Mesodermal cell (in vitro differentiated cells): Measurements from ENCODE around the gene PLA2G4A. TPM values are rescaled to one million over a fixed set of nuclear protein-coding genes. Genes with fewer than 3 reads are reported as not detected.

Source experiments
- H3K27ac ChIP-seq: 2 replicates; pipeline ENCODE4 v1.7.0; 2013; ENCODE audit warnings: mild to moderate bottlenecking, low read depth, low read length, moderate library complexity; ENCODE audit not compliant: severe bottlenecking
- H3K36me3 ChIP-seq: 2 replicates; pipeline ENCODE4 v1.7.1; 2013; ENCODE audit warnings: mild to moderate bottlenecking, low read length, moderate library complexity; ENCODE audit not compliant: control insufficient read depth, insufficient read depth
- H3K4me1 ChIP-seq: one replicate; pipeline ENCODE4 v1.7.1; 2013; ENCODE audit warnings: mild to moderate bottlenecking, low read length; ENCODE audit not compliant: insufficient read depth, control insufficient read depth, poor library complexity, severe bottlenecking
- H3K4me3 ChIP-seq: 2 replicates; pipeline ENCODE4 v1.7.0; 2013; ENCODE audit warnings: low read length, control low read depth, mild to moderate bottlenecking; ENCODE audit not compliant: insufficient read depth, poor library complexity, severe bottlenecking; ENCODE audit errors: extremely low read depth
- H3K9me3 ChIP-seq: 2 replicates; pipeline ENCODE4 v1.7.1; 2013; ENCODE audit warnings: mild to moderate bottlenecking, low read length, moderate library complexity; ENCODE audit not compliant: control insufficient read depth
- WGBS, 2 experiments: methylation state at CpG; one replicate each; pipeline ENCODE4 v1.1.5; 2013; ENCODE audit warnings: missing lambda C conversion rate in 2 of 2; ENCODE audit not compliant: insufficient coverage in 2 of 2; 5-methylcytosine and 5-hydroxymethylcytosine counted together
- polyA plus RNA-seq, 2 experiments: library from polyadenylated mRNA; stranded (reverse); fragments of 50-300 nt; gene quantifications; one replicate each; pipeline ENCODE4 v1.2.3, GENCODE V29; 2013

Gene PLA2G4A
- polyA plus RNA-seq (2013, experiment 1 of 2) = 4.7 TPM
- 3.6 TPM for polyA plus RNA-seq (2013, experiment 2 of 2)

DNA sequence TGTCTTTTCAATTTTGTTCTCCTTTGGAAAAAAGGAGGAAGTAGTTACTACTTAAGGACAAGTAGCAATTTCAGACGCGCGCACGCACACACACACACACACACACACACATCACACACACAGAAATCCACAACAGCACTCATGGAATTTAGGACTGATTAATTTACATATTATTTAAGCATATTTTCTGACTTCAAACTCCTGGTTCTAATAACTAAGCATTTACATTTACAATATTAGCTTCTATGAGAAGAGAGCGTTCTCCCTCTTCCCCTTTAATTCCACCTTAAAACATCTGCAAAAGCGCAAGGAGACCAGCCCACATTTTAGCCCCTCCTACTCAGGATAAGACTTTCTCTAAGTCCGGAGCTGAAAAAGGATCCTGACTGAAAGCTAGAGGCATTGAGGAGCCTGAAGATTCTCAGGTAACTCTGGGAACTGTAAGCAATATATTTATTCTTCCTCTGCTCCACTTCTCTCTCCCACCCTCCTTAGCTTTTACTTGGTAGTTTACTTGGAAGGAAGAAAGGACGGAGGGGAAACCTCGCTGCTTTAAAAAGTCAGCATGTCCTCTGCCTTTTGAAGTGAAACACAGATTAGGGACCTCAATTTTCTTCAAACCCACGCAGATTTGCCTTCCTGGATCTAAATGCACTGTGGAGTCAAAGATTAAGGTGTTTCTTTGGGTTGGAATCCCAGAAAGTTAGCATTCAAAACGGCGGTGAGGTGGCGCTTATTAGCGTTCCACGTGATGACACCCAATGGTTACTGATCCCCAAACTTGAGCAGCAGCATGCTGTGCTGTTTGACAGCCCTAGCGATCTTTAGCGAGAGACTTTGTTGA is at the start of gene PLA2G4A:
PLA2G4A (plus strand) TSS at position 339 of the 844 bp plus-strand sequence. CDS start 25,406 bp downstream, outside the sequence.
- H3K27ac ChIP-seq = no peak within 1 kb of the TSS
- H3K9me3 ChIP-seq = no peaks in the 10 kb centered on the region
- 8 to 13% methylated on average over 5 to 7 of the region's 17 CpGs for WGBS, 2 experiments
- no peaks in the 10 kb centered on the region for H3K36me3 ChIP-seq
- H3K4me3 ChIP-seq = peak within 1 kb of the TSS; percentile 43
- H3K4me1 ChIP-seq = no peaks in the 10 kb centered on the region

DNA sequence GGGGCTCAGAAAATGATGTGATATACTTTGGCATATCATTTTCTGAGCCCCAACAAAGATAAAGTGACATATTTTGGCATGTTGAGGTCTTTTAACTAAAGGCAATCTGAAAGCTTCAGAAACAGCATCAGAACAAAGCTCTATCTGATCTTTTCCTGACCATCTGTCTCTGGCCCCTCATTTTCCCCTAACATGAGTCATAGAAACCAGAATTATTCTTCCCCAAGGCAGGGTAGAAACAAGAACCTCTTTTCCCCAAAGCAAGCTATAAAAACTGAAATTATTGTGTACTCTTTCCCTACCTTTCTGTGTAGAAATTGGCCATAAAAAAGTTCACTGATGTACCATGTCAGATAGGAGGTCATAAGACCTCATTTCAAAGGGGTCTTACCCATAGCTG is 48.7 kb upstream of the PLA2G4A start:
- Histone ChIP-seq H3K27ac (no peak overlapping the region), H3K9me3 (no peaks in the 10 kb centered on the region), H3K36me3 (no peaks in the 10 kb centered on the region), H3K4me3 (no peak overlapping the region), H3K4me1 (peaks cover 5% of the 10 kb centered on the region)

DNA sequence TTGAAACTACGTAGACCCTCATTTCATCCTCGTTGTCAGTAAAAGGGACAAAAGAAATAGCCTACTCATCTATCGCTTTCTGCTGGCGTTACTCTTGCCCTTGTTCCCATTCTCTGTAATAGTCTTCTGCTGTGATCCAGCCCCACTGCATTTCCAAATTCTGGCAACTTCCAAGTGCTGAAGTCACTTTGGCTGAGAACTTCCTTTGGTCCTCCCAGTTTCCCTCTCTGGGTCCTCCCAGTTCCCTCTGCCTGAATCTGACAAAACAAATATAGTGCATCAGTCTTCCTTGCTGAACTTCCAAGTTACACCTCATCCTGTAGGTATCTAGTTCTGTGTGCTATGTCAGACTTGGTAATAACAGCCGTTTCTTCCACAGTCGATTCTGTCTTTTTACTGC is 47.0 kb upstream of the PLA2G4A start:
- Histone ChIP-seq H3K4me1 (no peaks in the 10 kb centered on the region), H3K4me3 (no peak overlapping the region), H3K27ac (no peak overlapping the region), H3K36me3 (no peaks in the 10 kb centered on the region), H3K9me3 (no peaks in the 10 kb centered on the region)
- 84 to 95% methylated on average over 4 of the region's 6 CpGs for WGBS, 2 experiments

DNA sequence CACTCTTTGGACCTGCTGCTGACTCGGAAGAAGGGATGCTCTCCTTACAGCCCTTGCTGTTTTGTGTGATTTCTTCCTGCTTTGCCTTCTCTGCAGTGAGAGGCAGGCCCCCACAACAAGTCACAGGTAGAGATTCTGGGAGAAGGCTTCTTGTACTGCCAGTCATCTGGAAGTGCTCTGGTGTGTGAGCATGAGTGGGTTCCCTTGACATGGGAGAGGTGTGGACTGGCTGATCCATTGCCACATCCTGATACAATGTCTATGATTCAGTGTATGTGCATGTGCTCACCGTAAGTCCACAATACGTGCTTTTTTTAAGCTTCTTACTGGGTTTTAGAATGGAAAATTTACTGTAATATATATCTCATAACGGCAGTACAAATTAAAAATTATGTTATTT is 46.0 kb upstream of the PLA2G4A start:
- H3K4me1 ChIP-seq = no peaks in the 10 kb centered on the region
- no peak overlapping the region for H3K4me3 ChIP-seq
- H3K27ac ChIP-seq = no peak overlapping the region
- no peaks in the 10 kb centered on the region for H3K36me3 ChIP-seq
- H3K9me3 ChIP-seq = no peaks in the 10 kb centered on the region
- 90 to 100% methylated on average over 1 of the region's 4 CpGs for WGBS, 2 experiments

DNA sequence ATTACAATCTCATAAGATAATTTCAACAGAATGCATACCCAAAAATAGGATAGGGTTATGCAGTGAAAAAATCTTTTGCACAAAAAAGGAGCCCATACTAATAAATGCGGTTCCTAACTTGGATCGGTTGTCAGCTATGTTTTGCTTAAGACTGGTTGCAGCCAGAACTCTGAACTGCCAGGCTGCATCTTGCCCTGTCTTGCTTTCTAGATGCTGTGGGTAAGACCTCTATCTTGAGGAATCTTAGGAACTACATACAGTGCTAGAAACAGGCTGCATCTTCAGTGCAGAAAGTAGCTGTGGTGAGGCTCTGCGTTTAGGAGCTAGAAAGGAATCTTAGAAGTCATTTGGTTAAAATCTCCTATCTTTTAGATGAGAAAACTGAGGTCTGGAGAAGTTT is 45.6 kb upstream of the PLA2G4A start:
- Histone ChIP-seq H3K4me3 (no peak overlapping the region), H3K9me3 (no peaks in the 10 kb centered on the region), H3K27ac (no peak overlapping the region), H3K4me1 (no peaks in the 10 kb centered on the region), H3K36me3 (no peaks in the 10 kb centered on the region)
- 83 to 92% methylated on average over 3 of the region's 3 CpGs for WGBS, 2 experiments

DNA sequence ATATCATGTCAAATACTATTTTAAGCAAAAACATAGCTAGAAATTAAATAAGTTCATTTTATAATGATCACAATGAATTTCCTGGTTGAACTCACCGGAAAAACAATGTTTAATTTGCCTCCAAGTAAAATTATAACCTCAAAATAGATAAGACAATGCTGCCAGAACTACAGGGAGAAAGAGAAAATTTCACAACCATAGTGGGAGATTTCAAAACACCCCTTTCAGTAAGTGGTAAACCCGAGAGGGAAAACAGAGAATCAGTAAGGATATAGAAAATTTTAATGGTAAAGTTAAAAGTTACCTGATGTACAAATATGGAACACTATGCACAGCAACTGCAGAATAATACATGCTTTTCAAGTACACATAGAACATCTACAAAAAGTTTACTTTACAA is 43.2 kb upstream of the PLA2G4A start:
- Histone ChIP-seq H3K27ac (no peak overlapping the region), H3K4me3 (no peak overlapping the region), H3K9me3 (no peaks in the 10 kb centered on the region), H3K36me3 (no peaks in the 10 kb centered on the region), H3K4me1 (no peaks in the 10 kb centered on the region)
- no CpG with 5 or more reads among the region's 2 CpGs for WGBS, 2 experiments

DNA sequence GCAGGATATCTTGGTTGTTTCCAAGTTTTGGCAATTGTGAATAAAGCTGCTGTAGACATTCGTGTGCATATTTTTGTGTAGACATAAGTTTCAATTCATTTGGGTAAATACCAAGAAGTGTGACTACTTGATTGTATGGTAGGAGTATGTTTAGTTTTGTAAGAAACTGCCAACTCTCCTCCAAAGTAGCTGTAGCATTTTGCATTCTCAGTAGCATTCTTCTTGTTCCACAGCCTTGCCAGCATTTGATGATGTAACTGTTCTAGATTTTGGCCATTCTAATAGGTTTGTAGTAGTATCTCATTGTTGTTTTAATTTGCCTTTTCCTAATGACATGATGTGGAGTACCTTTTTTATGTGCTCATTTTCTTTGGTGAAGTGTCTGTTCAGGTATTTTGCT is 38.6 kb upstream of the PLA2G4A start:
- H3K4me1 ChIP-seq = no peaks in the 10 kb centered on the region
- no peak overlapping the region for H3K27ac ChIP-seq
- no peaks in the 10 kb centered on the region for H3K36me3 ChIP-seq
- no peak overlapping the region for H3K4me3 ChIP-seq
- no peaks in the 10 kb centered on the region for H3K9me3 ChIP-seq
- WGBS, 2 experiments = 75% methylated on average over 1 of the region's 1 CpG; no CpG with 5 or more reads in 1 of the 2 experiments

DNA sequence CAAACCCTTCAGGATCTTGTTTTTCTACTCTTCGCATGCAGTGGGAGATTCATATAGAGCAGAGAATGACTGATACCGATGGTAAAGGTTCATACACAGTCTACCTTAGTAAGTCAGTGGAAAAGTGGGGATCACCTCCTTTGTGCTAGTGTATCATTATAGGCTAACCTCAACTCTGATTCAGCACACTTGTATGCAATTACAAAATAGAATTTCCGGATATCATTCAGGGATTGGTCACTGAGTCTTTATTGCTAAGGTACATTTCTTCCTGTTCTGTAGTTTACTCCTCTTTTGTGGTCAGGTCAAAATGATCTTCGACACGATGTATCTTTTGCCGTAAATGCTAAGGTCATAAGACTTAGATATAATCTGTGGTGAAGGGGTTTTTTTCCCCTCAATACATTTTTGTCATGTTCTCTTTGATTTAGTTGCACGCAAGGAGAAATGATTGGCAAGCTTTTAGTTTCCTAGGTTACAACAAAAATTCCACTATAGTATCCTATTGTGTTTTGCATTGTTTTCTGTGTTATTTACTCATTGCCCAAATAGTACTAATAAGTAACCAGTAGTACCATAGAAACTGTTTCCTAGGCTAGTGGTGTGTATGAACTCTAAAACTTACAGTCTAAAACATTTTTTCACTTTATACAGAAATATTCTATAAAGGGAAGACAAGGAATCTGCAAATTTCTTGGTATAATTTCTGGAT is 35.7 kb upstream of the PLA2G4A start:
- 100% methylated on average over 1 to 2 of the region's 7 CpGs for WGBS, 2 experiments
- Histone ChIP-seq H3K36me3 (no peaks in the 10 kb centered on the region), H3K27ac (no peak overlapping the region), H3K4me1 (no peaks in the 10 kb centered on the region), H3K4me3 (no peak overlapping the region), H3K9me3 (no peaks in the 10 kb centered on the region)

DNA sequence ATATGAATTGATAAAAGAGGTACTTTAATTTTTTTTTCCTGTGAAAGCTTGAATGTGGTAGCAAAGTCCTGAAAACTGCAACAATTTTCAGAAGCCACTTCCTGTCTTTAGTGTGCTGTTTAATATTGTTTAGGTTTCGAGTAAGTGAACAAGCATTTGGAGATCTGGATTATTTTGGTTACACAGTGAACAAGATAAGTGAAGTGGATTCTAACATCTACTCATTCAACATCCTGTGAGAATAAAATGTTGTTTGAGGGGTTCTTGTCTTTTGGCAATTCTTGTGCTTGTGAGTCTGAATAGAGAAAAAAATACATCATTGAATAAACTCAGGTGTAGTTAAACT is 35.2 kb upstream of the PLA2G4A start:
- H3K27ac ChIP-seq = no peak overlapping the region
- H3K9me3 ChIP-seq = no peaks in the 10 kb centered on the region
- WGBS, 2 experiments = no CpG with 5 or more reads among the region's 1 CpG
- no peak overlapping the region for H3K4me3 ChIP-seq
- H3K4me1 ChIP-seq = no peaks in the 10 kb centered on the region
- H3K36me3 ChIP-seq = no peaks in the 10 kb centered on the region

DNA sequence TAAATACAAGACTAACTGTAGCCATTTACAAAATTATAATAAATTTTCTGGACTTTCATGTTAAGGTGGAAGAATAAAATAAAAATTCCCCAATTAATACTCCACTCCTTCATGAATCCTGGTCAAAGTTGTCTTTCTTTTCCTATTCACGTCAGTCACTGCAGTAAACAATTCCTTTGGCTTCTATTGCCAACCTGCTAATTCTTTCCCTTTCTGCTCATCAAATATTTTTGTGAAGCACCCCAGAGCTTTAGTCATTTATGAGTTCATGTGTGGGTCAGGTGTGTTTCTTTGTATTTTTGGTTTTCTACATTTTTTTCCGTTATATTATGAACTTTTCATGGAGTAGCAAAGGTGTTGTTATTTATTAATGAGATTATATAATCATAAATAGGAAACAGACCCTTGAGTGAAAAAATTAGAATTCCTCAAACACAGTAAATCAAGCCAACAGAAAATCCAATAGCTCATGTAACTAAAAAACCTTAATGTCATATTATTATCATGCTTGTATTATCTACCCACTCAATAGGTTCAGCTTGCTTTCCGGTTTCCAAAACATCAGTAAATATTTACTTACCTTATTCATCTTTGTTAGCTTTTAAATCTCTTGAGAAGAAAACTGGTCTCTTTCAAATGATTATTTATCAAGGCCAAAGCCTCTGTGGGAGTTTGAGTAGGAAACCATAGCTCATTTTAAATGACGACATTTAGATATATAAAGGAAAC is 29.6 kb upstream of the PLA2G4A start:
- H3K27ac ChIP-seq = no peak overlapping the region
- H3K36me3 ChIP-seq = no peaks in the 10 kb centered on the region
- no peaks in the 10 kb centered on the region for H3K9me3 ChIP-seq
- no peaks in the 10 kb centered on the region for H3K4me1 ChIP-seq
- no peak overlapping the region for H3K4me3 ChIP-seq
- WGBS, 2 experiments = 90 to 100% methylated on average over 2 of the region's 4 CpGs
